Neuronal stem cell (in vitro differentiated cells): ENCODE results near the gene CALM3.

Experiments used
- DNase-seq: peaks from one replicate; pipeline ENCODE4 v3.0.0-alpha.2; 2013; ENCODE audit warnings: low spot score
- H2AFZ ChIP-seq: one replicate; pipeline ENCODE4 v1.6.1; 2013; ENCODE audit warnings: mild to moderate bottlenecking, low read length, inconsistent platforms
- H2AK5ac ChIP-seq: 2 replicates; pipeline ENCODE4 v1.6.1; 2013; ENCODE audit warnings: low read depth, mild to moderate bottlenecking, inconsistent platforms, low read length, moderate library complexity, mixed read lengths
- H2BK120ac ChIP-seq: 2 replicates; pipeline ENCODE4 v1.6.1; 2013; ENCODE audit warnings: low read depth, mild to moderate bottlenecking, inconsistent platforms, low read length, moderate library complexity, mixed read lengths
- H2BK12ac ChIP-seq: one replicate; pipeline ENCODE4 v1.6.1; 2013; ENCODE audit warnings: low read length, inconsistent platforms
- H2BK15ac ChIP-seq: 2 replicates; pipeline ENCODE4 v1.6.1; 2013; ENCODE audit warnings: mild to moderate bottlenecking, low read length, inconsistent platforms, mixed read lengths
- H2BK5ac ChIP-seq: one replicate; pipeline ENCODE4 v1.6.1; 2013; ENCODE audit warnings: inconsistent platforms, mild to moderate bottlenecking, low read length, moderate library complexity
- H3K14ac ChIP-seq: one replicate; pipeline ENCODE4 v1.6.1; 2013; ENCODE audit warnings: low read length, inconsistent platforms
- H3K18ac ChIP-seq: 2 replicates; pipeline ENCODE4 v1.6.1; 2013; ENCODE audit warnings: low read length, inconsistent platforms
- H3K23ac ChIP-seq: 2 replicates; pipeline ENCODE4 v1.6.1; 2013; ENCODE audit warnings: low read depth, mild to moderate bottlenecking, mixed read lengths, low read length, inconsistent platforms; ENCODE audit not compliant: poor library complexity
- H3K27ac ChIP-seq: replicated peaks from 3 replicates; pipeline ENCODE4 v1.5.1; 2013; ENCODE audit warnings: low read length, inconsistent platforms
- H3K27me3 ChIP-seq, 3 experiments: 2 replicates each; pipeline ENCODE4 v1.6.1; 2013; ENCODE audit warnings: low read length in 3 of 3, mild to moderate bottlenecking in 2 of 3, inconsistent platforms in 1 of 3, low read depth in 1 of 3, mixed read lengths in 1 of 3, moderate library complexity in 1 of 3; ENCODE audit not compliant: control insufficient read depth in 3 of 3, insufficient read depth in 3 of 3
- H3K36me3 ChIP-seq, 2 donors: replicated peaks in 1 of 2; 2 replicates each; pipeline ENCODE4 v1.6.1; 2013; ENCODE audit warnings: low read length in 2 of 2; ENCODE audit not compliant: control insufficient read depth in 2 of 2, insufficient read depth in 2 of 2
- H3K4ac ChIP-seq: 2 replicates; pipeline ENCODE4 v1.6.1; 2013; ENCODE audit warnings: inconsistent platforms, mild to moderate bottlenecking, low read length, moderate library complexity
- H3K4me1 ChIP-seq, 2 donors: 1 replicate in 1 of 2; 2 replicates in 1 of 2; pipeline ENCODE4 v1.6.1; 2013; ENCODE audit warnings: low read length in 2 of 2, low read depth in 1 of 2; ENCODE audit not compliant: control insufficient read depth in 2 of 2, insufficient read depth in 1 of 2
- H3K4me2 ChIP-seq: one replicate; pipeline ENCODE4 v1.6.1; 2013; ENCODE audit warnings: mild to moderate bottlenecking, low read length, inconsistent platforms; ENCODE audit not compliant: insufficient read depth, poor library complexity, severe bottlenecking
- H3K4me3 ChIP-seq, 2 donors: 2 replicates each; pipeline ENCODE4 v1.5.1; 2013; ENCODE audit warnings: low read length in 2 of 2, mild to moderate bottlenecking in 2 of 2, inconsistent platforms in 1 of 2, moderate library complexity in 1 of 2
- H3K79me1 ChIP-seq: one replicate; pipeline ENCODE4 v1.6.1; 2013; ENCODE audit warnings: low read depth, mild to moderate bottlenecking, inconsistent platforms, low read length, moderate library complexity
- H3K9ac ChIP-seq: one replicate; pipeline ENCODE4 v1.6.1; 2013; ENCODE audit warnings: mild to moderate bottlenecking, low read depth, low read length, inconsistent platforms; ENCODE audit not compliant: poor library complexity
- H3K9me3 ChIP-seq, 2 donors: replicated peaks in 1 of 2; 2 replicates each; pipeline versions ENCODE3 to v1.6.1; 2013; ENCODE audit warnings: low read length in 2 of 2, mild to moderate bottlenecking in 2 of 2, inconsistent platforms in 1 of 2, low read depth in 1 of 2, mixed read lengths in 1 of 2, moderate library complexity in 1 of 2; ENCODE audit not compliant: control insufficient read depth in 2 of 2, insufficient read depth in 1 of 2
- H4K8ac ChIP-seq: one replicate; pipeline ENCODE4 v1.6.1; 2013; ENCODE audit warnings: low read depth, mild to moderate bottlenecking, inconsistent platforms, low read length, moderate library complexity
- H4K91ac ChIP-seq: one replicate; pipeline ENCODE4 v1.6.1; 2013; ENCODE audit warnings: low read length, low read depth, mild to moderate bottlenecking, inconsistent platforms; ENCODE audit not compliant: poor library complexity
- WGBS, 2 donors: extraction: QIAGEN DNeasy Blood & Tissue Kit; methylation state at CpG; one replicate each; pipeline ENCODE4 v1.1.7; 2013; ENCODE audit warnings: missing lambda C conversion rate in 2 of 2, mixed read lengths in 1 of 2; ENCODE audit not compliant: insufficient read length in 2 of 2, insufficient replicate concordance in 1 of 2; ENCODE audit errors: extremely low coverage in 2 of 2; 5-methylcytosine and 5-hydroxymethylcytosine counted together

Gene CALM3

GRCh38 chr19:46598372-46598917 is 2.7 kb upstream of the CALM3 start:
- Histone ChIP-seq H2BK5ac (no peak overlapping the region), H4K8ac (no peak overlapping the region), H3K4me2 (no peak overlapping the region), H2BK12ac (no peak overlapping the region), H2BK120ac (no peak overlapping the region), H3K79me1 (peaks cover 3% of the 10 kb centered on the region), H2AK5ac (no peak overlapping the region), H3K14ac (no peak overlapping the region), H3K4me1 (peaks cover 9 to 12% of the 10 kb centered on the region in 2 donors), H3K9me3 (peaks cover 2 to 8% of the 10 kb centered on the region in 2 donors), H3K4me3 (no peak overlapping the region), H3K23ac (no peak overlapping the region), H3K27me3 (no peaks in the 10 kb centered on the region), H3K9ac (no peak overlapping the region), H3K18ac (no peak overlapping the region), H4K91ac (no peak overlapping the region), H3K4ac (no peak overlapping the region), H3K36me3 (peaks cover 0 to 9% of the 10 kb centered on the region in 2 donors), H2AFZ (no peak overlapping the region), H2BK15ac (no peak overlapping the region), H3K27ac (no peak overlapping the region)
- no peak for DNase-seq
- WGBS, 2 donors = no CpG with 5 or more reads among the region's 4 CpGs

GRCh38 chr19:46599716-46600373 is 1.3 kb upstream of the CALM3 start:
- peak overlapping the region; percentile 80 to 83 for H3K4me3 ChIP-seq

GRCh38 chr19:46600384-46601317 is 479 bp upstream of the CALM3 start:
- peak overlapping the region; percentile 73 for H3K23ac ChIP-seq
- peaks cover 7 to 28% of the 10 kb centered on the region in 2 donors for H3K36me3 ChIP-seq
- peak overlapping the region; percentile 99 for H3K18ac ChIP-seq
- H3K4me3 ChIP-seq = peak overlapping the region; percentile 83 to 96
- WGBS, 2 donors = no CpG with 5 or more reads among the region's 93 CpGs
- H2AFZ ChIP-seq = peak overlapping the region; percentile 92
- H3K4ac ChIP-seq = no peak overlapping the region
- peaks cover 3 to 7% of the 10 kb centered on the region in 2 donors for H3K9me3 ChIP-seq
- H2BK15ac ChIP-seq = no peak overlapping the region
- no peak overlapping the region for H2BK120ac ChIP-seq
- peaks cover 17% of the 10 kb centered on the region for H3K79me1 ChIP-seq
- peak overlapping the region; percentile 63 for H2BK12ac ChIP-seq
- no peak overlapping the region for H4K91ac ChIP-seq
- H2AK5ac ChIP-seq = peak overlapping the region; percentile 15
- H3K14ac ChIP-seq = peak overlapping the region; percentile 47
- H3K4me1 ChIP-seq = peaks cover 9 to 20% of the 10 kb centered on the region in 2 donors
- H3K27ac ChIP-seq = peak overlapping the region; percentile 85
- H3K4me2 ChIP-seq = peak overlapping the region; percentile 71
- DNase-seq = peak; percentile 100
- H2BK5ac ChIP-seq = peak overlapping the region; percentile 100
- H4K8ac ChIP-seq = peak overlapping the region; percentile 20
- peak overlapping the region; percentile 91 for H3K9ac ChIP-seq
- no peaks in the 10 kb centered on the region for H3K27me3 ChIP-seq

More at GRCh38 chr19:46599716-46600373, 1.3 kb upstream of the CALM3 start:
- peaks cover 9 to 20% of the 10 kb centered on the region in 2 donors for H3K4me1 ChIP-seq
- no CpG with 5 or more reads among the region's 9 CpGs for WGBS, 2 donors
- peak overlapping the region; percentile 85 for H3K27ac ChIP-seq
- H3K9ac ChIP-seq = no peak overlapping the region
- H3K4ac ChIP-seq = no peak overlapping the region
- H4K8ac ChIP-seq = peak overlapping the region; percentile 20
- H3K23ac ChIP-seq = no peak overlapping the region
- no peak overlapping the region for H2BK120ac ChIP-seq
- peaks cover 2 to 8% of the 10 kb centered on the region in 2 donors for H3K9me3 ChIP-seq
- H2AFZ ChIP-seq = peak overlapping the region; percentile 92
- H3K4me2 ChIP-seq = peak overlapping the region; percentile 71
- H3K79me1 ChIP-seq = peaks cover 12% of the 10 kb centered on the region
- H2AK5ac ChIP-seq = peak overlapping the region; percentile 15
- no peak overlapping the region for H2BK15ac ChIP-seq
- no peak overlapping the region for H4K91ac ChIP-seq
- H2BK5ac ChIP-seq = no peak overlapping the region
- no peak overlapping the region for H3K14ac ChIP-seq
- DNase-seq = no peak
- no peak overlapping the region for H2BK12ac ChIP-seq
- H3K36me3 ChIP-seq = peaks cover under 1 to 20% of the 10 kb centered on the region in 2 donors
- H3K27me3 ChIP-seq = no peaks in the 10 kb centered on the region
- H3K18ac ChIP-seq = peak overlapping the region; percentile 66
